ENCODE results near the gene INPP5B. TPM values are rescaled to one million over a fixed set of nuclear protein-coding genes. Genes with fewer than 3 reads are reported as not detected.

The INPP5B gene
- total RNA-seq, 2 experiments from 2014 or later: 27.7 to 29.1 TPM

GRCh38 chr1:37948841-37949240, 2.0 kb upstream of the INPP5B start:
- no peaks in the 10 kb centered on the region for H3K9me3 Mint-ChIP-seq
- TF ChIP-seq CTCF (IDR thresholded peaks at IDR 0.05): no peak
- intact Hi-C loops (cut with micrococcal nuclease): no loop called here
- H3K4me3 Mint-ChIP-seq: no peak overlapping the region
- H3K27me3 Mint-ChIP-seq: no peaks in the 10 kb centered on the region
- ChIA-PET POLR2A (interaction anchor here (0.9 to 2.1 kb wide), 2 partner anchors 36 to 89 kb away, joined by 4 read pairs; partner anchors contain the start of gene MTF1), CTCF (interaction anchor here (1.1 to 1.5 kb wide), 5 partner anchors 9 to 59 kb away, joined by 3 to 4 read pairs (median 3); no protein-coding TSS in a partner anchor)
- peaks cover 28% of the 10 kb centered on the region for H3K4me1 Mint-ChIP-seq (ENCODE audit: low read depth)
- DNase-seq (no peak), ATAC-seq (no peak)
- H3K27ac Mint-ChIP-seq: no peak overlapping the region
- no peaks in the 10 kb centered on the region for H3K36me3 Mint-ChIP-seq (ENCODE audit: low read depth)

GRCh38 chr1:37948166-37948565, 1.3 kb upstream of the INPP5B start:
- TF ChIP-seq CTCF (IDR thresholded peaks at IDR 0.05): no peak
- H3K9me3 Mint-ChIP-seq: no peaks in the 10 kb centered on the region
- ATAC-seq (no peak), DNase-seq (no peak)
- H3K27me3 Mint-ChIP-seq: no peaks in the 10 kb centered on the region
- POLR2A ChIA-PET: interaction anchor here (0.9 to 2.1 kb wide), 3 partner anchors 13 to 88 kb away, joined by 3 to 5 read pairs (median 4); partner anchors contain the start of gene MTF1
- H3K27ac Mint-ChIP-seq: peak overlapping the region; percentile 18
- intact Hi-C loops (cut with micrococcal nuclease): no loop called here
- CTCF ChIA-PET: interaction anchor here (1.1 to 1.5 kb wide), 3 partner anchors 12 to 58 kb away, joined by 3 to 4 read pairs (median 4); no protein-coding TSS in a partner anchor
- peaks cover 28% of the 10 kb centered on the region for H3K4me1 Mint-ChIP-seq (ENCODE audit: low read depth)
- no peak overlapping the region for H3K4me3 Mint-ChIP-seq
- H3K36me3 Mint-ChIP-seq (ENCODE audit: low read depth): no peaks in the 10 kb centered on the region

GRCh38 chr1:37947364-37947763, 511 bp upstream of the INPP5B start:
- CTCF ChIA-PET: interaction anchor here (0.6 to 1.2 kb wide), 4 partner anchors 11 to 97 kb away, joined by 3 to 4 read pairs (median 3); no protein-coding TSS in a partner anchor
- peak overlapping the region; percentile 98 for H3K27ac Mint-ChIP-seq
- no peaks in the 10 kb centered on the region for H3K9me3 Mint-ChIP-seq
- no peak for DNase-seq
- H3K27me3 Mint-ChIP-seq: no peaks in the 10 kb centered on the region
- peaks cover 26% of the 10 kb centered on the region for H3K4me1 Mint-ChIP-seq (ENCODE audit: low read depth)
- no peak for TF ChIP-seq CTCF (IDR thresholded peaks at IDR 0.05)
- no peaks in the 10 kb centered on the region for H3K36me3 Mint-ChIP-seq (ENCODE audit: low read depth)
- peak; percentile 25 for ATAC-seq
- intact Hi-C loops (cut with micrococcal nuclease): no loop called here
- peak overlapping the region; percentile 82 for H3K4me3 Mint-ChIP-seq
- POLR2A ChIA-PET: interaction anchor here (0.7 to 1.5 kb wide), 6 partner anchors 11 to 87 kb away, joined by 3 to 5 read pairs (median 3); partner anchors contain the start of gene SF3A3

GRCh38 chr1:37945743-37946702, 830 bp downstream of the INPP5B start:
- intact Hi-C loops (cut with micrococcal nuclease): no loop called here
- Mint-ChIP-seq H3K9me3 (no peaks in the 10 kb centered on the region), H3K4me1 (ENCODE audit: low read depth) (peaks cover 19% of the 10 kb centered on the region), H3K27me3 (no peaks in the 10 kb centered on the region), H3K4me3 (peak overlapping the region; percentile 82), H3K36me3 (ENCODE audit: low read depth) (peaks cover 2% of the 10 kb centered on the region), H3K27ac (peak overlapping the region; percentile 98)
- TF ChIP-seq CTCF (IDR thresholded peaks at IDR 0.05): no peak
- ChIA-PET POLR2A (interaction anchor here (0.8 kb wide), 1 partner anchor 15 kb away, joined by 3 read pairs; no protein-coding TSS in a partner anchor), CTCF (interaction anchor here (1.0 to 1.1 kb wide), 2 partner anchors 9 to 86 kb away, joined by 3 read pairs; no protein-coding TSS in a partner anchor)
- ATAC-seq (no peak), DNase-seq (no peak)
